ENCODE measurements around the gene PEX13. TPM values are rescaled to one million over a fixed set of nuclear protein-coding genes. Genes with fewer than 3 reads are reported as not detected.
"Not testable (repeated sequence)": the region's sequence is repeated elsewhere in the genome, so short reads cannot be mapped to it uniquely, and the experiment has no call there.

PEX13 gene
- total RNA-seq, 1 experiment from 2014 or later, result 20.7 TPM

- DNase-seq (ENCODE audit: low spot score), result no peak
- H3K4me1 ChIP-seq (ENCODE audit: insufficient read depth, low read length, poor library complexity, severe bottlenecking), result peaks cover 9% of the 10 kb centered on the region
- intact Hi-C loops (cut with micrococcal nuclease; ENCODE audit: unreplicated experiment), result no loop called here
- no peak for TF ChIP-seq CTCF (conservative IDR thresholded peaks at IDR 0.05; ENCODE audit: low read depth, low read length)
- TF ChIP-seq EZH2 (IDR thresholded peaks at IDR 0.05; ENCODE audit: borderline replicate concordance, low read depth, low read length, poor library complexity, severe bottlenecking), result no peak
- POLR2A ChIA-PET (ENCODE audit: low non-redundant PET), result no interaction called here
- CTCF ChIA-PET, result no interaction called here
- H3K4me3 ChIP-seq (ENCODE audit: low read depth, low read length, poor library complexity, severe bottlenecking), result no peak overlapping the region
- no peak overlapping the region for H3K27ac ChIP-seq (ENCODE audit: low read depth, low read length, poor library complexity, severe bottlenecking)
- H3K36me3 ChIP-seq (ENCODE audit: insufficient read depth, low read length, poor library complexity, severe bottlenecking), result no peaks in the 10 kb centered on the region
- no peaks in the 10 kb centered on the region for H3K9me3 ChIP-seq (ENCODE audit: low read depth, low read length, poor library complexity, severe bottlenecking)
- H3K27me3 ChIP-seq (replicated peaks; ENCODE audit: insufficient read depth, low read depth, low read length, poor library complexity), result no peaks in the 10 kb centered on the region
- BruUV-seq (replicated peaks), result no TSS peak
Measured at GRCh38 chr2:61021228-61021660, 3.7 kb downstream of the PEX13 start.

- BruUV-seq (replicated peaks), result no TSS peak
- Histone ChIP-seq H3K27ac (ENCODE audit: low read depth, low read length, poor library complexity, severe bottlenecking) (no peak overlapping the region), H3K4me1 (ENCODE audit: insufficient read depth, low read length, poor library complexity, severe bottlenecking) (peaks cover 7% of the 10 kb centered on the region), H3K4me3 (ENCODE audit: low read depth, low read length, poor library complexity, severe bottlenecking) (no peak overlapping the region), H3K27me3 (replicated peaks; ENCODE audit: insufficient read depth, low read depth, low read length, poor library complexity) (no peaks in the 10 kb centered on the region), H3K9me3 (ENCODE audit: low read depth, low read length, poor library complexity, severe bottlenecking) (no peaks in the 10 kb centered on the region), H3K36me3 (ENCODE audit: insufficient read depth, low read length, poor library complexity, severe bottlenecking) (no peaks in the 10 kb centered on the region)
- TF ChIP-seq EZH2 (IDR thresholded peaks at IDR 0.05; ENCODE audit: borderline replicate concordance, low read depth, low read length, poor library complexity, severe bottlenecking), result no peak
- no peak for TF ChIP-seq CTCF (conservative IDR thresholded peaks at IDR 0.05; ENCODE audit: low read depth, low read length)
- intact Hi-C loops (cut with micrococcal nuclease; ENCODE audit: unreplicated experiment), result no loop called here
- DNase-seq (ENCODE audit: low spot score), result no peak
- CTCF ChIA-PET, result no interaction called here
- POLR2A ChIA-PET (ENCODE audit: low non-redundant PET), result no interaction called here
Measured at GRCh38 chr2:61023670-61024069, 6.2 kb downstream of the PEX13 start.

- BruUV-seq (replicated peaks), result no TSS peak
- Histone ChIP-seq H3K36me3 (ENCODE audit: insufficient read depth, low read length, poor library complexity, severe bottlenecking) (peaks cover 22% of the 10 kb centered on the region), H3K9me3 (ENCODE audit: low read depth, low read length, poor library complexity, severe bottlenecking) (no peaks in the 10 kb centered on the region), H3K4me1 (ENCODE audit: insufficient read depth, low read length, poor library complexity, severe bottlenecking) (no peaks in the 10 kb centered on the region), H3K27ac (ENCODE audit: low read depth, low read length, poor library complexity, severe bottlenecking) (no peak overlapping the region), H3K4me3 (ENCODE audit: low read depth, low read length, poor library complexity, severe bottlenecking) (no peak overlapping the region), H3K27me3 (replicated peaks; ENCODE audit: insufficient read depth, low read depth, low read length, poor library complexity) (no peaks in the 10 kb centered on the region)
- ChIA-PET POLR2A (ENCODE audit: low non-redundant PET) (no interaction called here), CTCF (no interaction called here)
- TF ChIP-seq EZH2 (IDR thresholded peaks at IDR 0.05; ENCODE audit: borderline replicate concordance, low read depth, low read length, poor library complexity, severe bottlenecking), result no peak
- TF ChIP-seq CTCF (conservative IDR thresholded peaks at IDR 0.05; ENCODE audit: low read depth, low read length), result no peak
- intact Hi-C loops (cut with micrococcal nuclease; ENCODE audit: unreplicated experiment), result no loop called here
- DNase-seq (ENCODE audit: low spot score), result no peak
Measured at GRCh38 chr2:61029533-61029932, 12.0 kb downstream of the PEX13 start.

- peaks cover 29% of the 10 kb centered on the region for H3K36me3 ChIP-seq (ENCODE audit: insufficient read depth, low read length, poor library complexity, severe bottlenecking)
- CTCF ChIA-PET; DNase-seq (ENCODE audit: low spot score); BruUV-seq (replicated peaks); H3K27ac ChIP-seq (ENCODE audit: low read depth, low read length, poor library complexity, severe bottlenecking); H3K9me3 ChIP-seq (ENCODE audit: low read depth, low read length, poor library complexity, severe bottlenecking); H3K4me3 ChIP-seq (ENCODE audit: low read depth, low read length, poor library complexity, severe bottlenecking); H3K4me1 ChIP-seq (ENCODE audit: insufficient read depth, low read length, poor library complexity, severe bottlenecking); H3K27me3 ChIP-seq (replicated peaks; ENCODE audit: insufficient read depth, low read depth, low read length, poor library complexity); intact Hi-C loops (cut with micrococcal nuclease; ENCODE audit: unreplicated experiment): not testable (repeated sequence)
- POLR2A ChIA-PET (ENCODE audit: low non-redundant PET), result interaction anchor here (0.6 kb wide), 1 partner anchor 35 kb away, joined by 3 read pairs; no protein-coding TSS in a partner anchor
Measured at GRCh38 chr2:61034592-61034991, 17.1 kb downstream of the PEX13 start.

GRCh38 chr2:61036643-61037042 lies 19.1 kb downstream of the PEX13 start:
- H3K9me3 ChIP-seq (ENCODE audit: low read depth, low read length, poor library complexity, severe bottlenecking); BruUV-seq (replicated peaks); POLR2A ChIA-PET (ENCODE audit: low non-redundant PET); H3K4me1 ChIP-seq (ENCODE audit: insufficient read depth, low read length, poor library complexity, severe bottlenecking); DNase-seq (ENCODE audit: low spot score); H3K4me3 ChIP-seq (ENCODE audit: low read depth, low read length, poor library complexity, severe bottlenecking); CTCF ChIA-PET; H3K27ac ChIP-seq (ENCODE audit: low read depth, low read length, poor library complexity, severe bottlenecking); intact Hi-C loops (cut with micrococcal nuclease; ENCODE audit: unreplicated experiment); H3K27me3 ChIP-seq (replicated peaks; ENCODE audit: insufficient read depth, low read depth, low read length, poor library complexity): not testable (repeated sequence)
- peaks cover 24% of the 10 kb centered on the region for H3K36me3 ChIP-seq (ENCODE audit: insufficient read depth, low read length, poor library complexity, severe bottlenecking)
